Caco-2 (cell line): ENCODE measurements around the gene SHANK3. TPM values are rescaled to one million over a fixed set of nuclear protein-coding genes. Genes with fewer than 3 reads are reported as not detected.
A peak's percentile ranks its signal among the peaks of the same experiment; 100 is the strongest.

Experiments
- BruUV-seq: library from RNA; stranded (reverse); fragments of 400-500 nt; replicated peaks from 2 replicates; lab custom pipeline; 2021; lab: Mats Ljungman, UMichigan
- CTCF ChIA-PET: fragments of 300-600 bp; sonication (Branson Sonifier 250); formaldehyde crosslinking; loops from one replicate; lab custom pipeline; 2022; ENCODE audit warnings: antibody characterized with exemption; lab: Charles Lee
- POLR2A ChIA-PET: fragments of 300-600 bp; sonication (Branson Sonifier 250); formaldehyde crosslinking; loops from one replicate; lab custom pipeline; 2022; ENCODE audit warnings: antibody characterized with exemption; lab: Charles Lee
- DNase-seq, 2 experiments: peaks; one replicate each; pipeline versions ENCODE4 v3.0.0 to v3.0.0-alpha.2; 2020 to 2022
- H3K27me3 ChIP-seq: replicated peaks from 2 replicates; pipeline ENCODE4 v1.6.0; 2011; ENCODE audit warnings: low read length; ENCODE audit not compliant: control insufficient read depth, insufficient read depth
- H3K36me3 ChIP-seq: 2 replicates; pipeline ENCODE4 v1.5.1; 2011; ENCODE audit warnings: low read length; ENCODE audit not compliant: control insufficient read depth, insufficient read depth
- H3K4me1 ChIP-seq: fragments of 250-450 bp; sonication (Bioruptor Pico); 2 replicates; pipeline ENCODE4 v1.5.1; 2020; ENCODE audit warnings: mild to moderate bottlenecking
- H3K4me3 ChIP-seq: 2 replicates; pipeline ENCODE4 v1.5.1; 2011; ENCODE audit warnings: low read depth, mild to moderate bottlenecking, control low read depth, low read length
- H3K9me3 ChIP-seq: fragments of 250-450 bp; sonication (Bioruptor Pico); 2 replicates; pipeline ENCODE4 v1.5.1; 2020; ENCODE audit warnings: mild to moderate bottlenecking, moderate library complexity
- H3K27ac Mint-ChIP-seq: one replicate; pipeline ENCODE4 v1.8.0; 2022; ENCODE audit warnings: mixed read lengths; ENCODE audit not compliant: unreplicated experiment
- H3K27me3 Mint-ChIP-seq: one replicate; pipeline ENCODE4 v1.8.0; 2022; ENCODE audit warnings: mixed read lengths; ENCODE audit not compliant: insufficient read depth, unreplicated experiment
- H3K36me3 Mint-ChIP-seq: one replicate; pipeline ENCODE4 v1.8.0; 2022; ENCODE audit warnings: mild to moderate bottlenecking, mixed read lengths; ENCODE audit not compliant: insufficient read depth, unreplicated experiment
- H3K4me1 Mint-ChIP-seq: one replicate; pipeline ENCODE4 v1.8.0; 2022; ENCODE audit warnings: low read depth, mixed read lengths; ENCODE audit not compliant: unreplicated experiment
- H3K4me3 Mint-ChIP-seq: one replicate; pipeline ENCODE4 v1.8.0; 2022; ENCODE audit warnings: mild to moderate bottlenecking, moderate library complexity, mixed read lengths; ENCODE audit not compliant: unreplicated experiment
- H3K9me3 Mint-ChIP-seq: one replicate; pipeline ENCODE4 v1.8.0; 2022; ENCODE audit warnings: mixed read lengths; ENCODE audit not compliant: unreplicated experiment
- intact Hi-C: fragments of 100-400 bp; cut with micrococcal nuclease; formaldehyde crosslinking; loops from one replicate; pipeline ENCODE4 v1.10.0; 2022; ENCODE audit not compliant: unreplicated experiment
- total RNA-seq: library from RNA; stranded (reverse); gene quantifications from 2 replicates; pipeline ENCODE4 v1.2.3, GENCODE V29; 2022
- TF ChIP-seq, protein P1 (sequence below), 2 experiments: fragments of 200-600 bp in 1 of 2; IDR thresholded peaks; 1 replicate in 1 of 2; 2 replicates in 1 of 2; pipeline versions ENCODE4 v1.5.1 to v1.8.0; 2011 to 2022; ENCODE audit warnings: antibody characterized with exemption in 1 of 2, control low read depth in 1 of 2, inconsistent platforms in 1 of 2, low read depth in 1 of 2, low read length in 1 of 2, mild to moderate bottlenecking in 1 of 2, moderate library complexity in 1 of 2; ENCODE audit not compliant: insufficient read depth in 1 of 2, severe bottlenecking in 1 of 2, unreplicated experiment in 1 of 2

Gene SHANK3
- total RNA-seq, 1 experiment from 2014 or later: 4.3 TPM

DNA sequence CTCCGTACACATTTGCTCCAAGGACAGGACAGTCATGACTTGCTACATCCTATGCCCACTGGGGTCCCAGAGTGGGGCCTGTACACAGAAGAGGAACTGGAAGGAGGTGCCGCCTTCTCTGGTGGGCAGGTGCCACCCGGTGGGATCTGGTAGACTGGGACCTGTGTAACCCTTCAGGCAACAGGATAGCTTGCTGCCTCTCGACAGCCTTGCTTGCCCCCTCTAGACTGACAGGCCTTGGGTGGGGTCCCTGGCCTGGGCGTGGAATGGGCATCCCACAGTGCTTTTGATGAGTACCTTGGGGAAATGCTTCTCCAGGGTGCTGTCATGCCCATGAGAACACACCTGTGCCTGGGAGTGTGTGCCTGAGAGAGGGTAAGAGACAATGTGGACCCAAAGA is 15.8 kb downstream of the SHANK3 start:
- no TSS peak for BruUV-seq
- no peak overlapping the region for H3K4me3 Mint-ChIP-seq
- H3K4me1 Mint-ChIP-seq: no peaks in the 10 kb centered on the region
- intact Hi-C loops: no loop called here
- peaks cover 9% of the 10 kb centered on the region for H3K36me3 Mint-ChIP-seq
- no peaks in the 10 kb centered on the region for H3K27me3 Mint-ChIP-seq
- ChIA-PET CTCF (no interaction called here), POLR2A (no interaction called here)
- no peak overlapping the region for H3K4me3 ChIP-seq
- no peak overlapping the region for H3K27ac Mint-ChIP-seq
- H3K9me3 Mint-ChIP-seq: no peaks in the 10 kb centered on the region
- 0 out of 2 replicates have a peak, but pooled peaks cover 4% of the 10 kb centered on the region for H3K9me3 ChIP-seq
- no peaks in the 10 kb centered on the region for H3K36me3 ChIP-seq
- H3K4me1 ChIP-seq: no peaks in the 10 kb centered on the region
- DNase-seq: peak in 1 of 2 experiments; percentile 26
- TF ChIP-seq, protein P1, sequence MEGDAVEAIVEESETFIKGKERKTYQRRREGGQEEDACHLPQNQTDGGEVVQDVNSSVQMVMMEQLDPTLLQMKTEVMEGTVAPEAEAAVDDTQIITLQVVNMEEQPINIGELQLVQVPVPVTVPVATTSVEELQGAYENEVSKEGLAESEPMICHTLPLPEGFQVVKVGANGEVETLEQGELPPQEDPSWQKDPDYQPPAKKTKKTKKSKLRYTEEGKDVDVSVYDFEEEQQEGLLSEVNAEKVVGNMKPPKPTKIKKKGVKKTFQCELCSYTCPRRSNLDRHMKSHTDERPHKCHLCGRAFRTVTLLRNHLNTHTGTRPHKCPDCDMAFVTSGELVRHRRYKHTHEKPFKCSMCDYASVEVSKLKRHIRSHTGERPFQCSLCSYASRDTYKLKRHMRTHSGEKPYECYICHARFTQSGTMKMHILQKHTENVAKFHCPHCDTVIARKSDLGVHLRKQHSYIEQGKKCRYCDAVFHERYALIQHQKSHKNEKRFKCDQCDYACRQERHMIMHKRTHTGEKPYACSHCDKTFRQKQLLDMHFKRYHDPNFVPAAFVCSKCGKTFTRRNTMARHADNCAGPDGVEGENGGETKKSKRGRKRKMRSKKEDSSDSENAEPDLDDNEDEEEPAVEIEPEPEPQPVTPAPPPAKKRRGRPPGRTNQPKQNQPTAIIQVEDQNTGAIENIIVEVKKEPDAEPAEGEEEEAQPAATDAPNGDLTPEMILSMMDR (IDR thresholded peaks at IDR 0.05; ENCODE audit: insufficient read depth in 1 of 2, low read depth in 1 of 2, low read length in 1 of 2, severe bottlenecking in 1 of 2, unreplicated experiment in 1 of 2): no peak
- no peaks in the 10 kb centered on the region for H3K27me3 ChIP-seq

DNA sequence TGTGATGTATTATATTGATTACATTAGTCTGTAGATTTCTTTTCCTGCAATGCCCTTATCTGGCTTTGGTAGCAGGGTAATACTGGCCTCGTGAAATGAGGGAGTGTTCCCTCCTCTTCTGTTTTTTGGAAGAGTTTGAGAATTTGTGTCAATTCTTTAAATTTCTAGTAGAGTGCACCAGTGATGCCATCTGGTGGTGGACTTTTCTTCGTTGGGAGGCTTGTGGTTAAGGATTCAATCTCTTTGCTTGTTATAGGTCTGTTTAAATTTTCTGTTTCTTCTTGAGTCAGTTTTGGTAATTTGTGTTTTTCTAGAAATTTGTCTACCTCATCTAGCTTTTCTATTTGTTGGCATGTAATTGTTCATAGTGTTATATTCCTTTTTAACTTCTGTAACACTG is 18.9 kb downstream of the SHANK3 start:
- ChIA-PET CTCF (no interaction called here), POLR2A (no interaction called here)
- Histone ChIP-seq H3K9me3 (0 out of 2 replicates have a peak, but pooled peaks cover 4% of the 10 kb centered on the region), H3K4me3 (no peak overlapping the region), H3K36me3 (no peaks in the 10 kb centered on the region), H3K27me3 (no peaks in the 10 kb centered on the region), H3K4me1 (no peaks in the 10 kb centered on the region)
- Mint-ChIP-seq H3K36me3 (no peaks in the 10 kb centered on the region), H3K27me3 (no peaks in the 10 kb centered on the region), H3K9me3 (no peaks in the 10 kb centered on the region), H3K4me1 (no peaks in the 10 kb centered on the region), H3K27ac (no peak overlapping the region), H3K4me3 (no peak overlapping the region)
- no TSS peak for BruUV-seq
- intact Hi-C loops: loop anchor here (1.0 to 2.0 kb wide), 3 partner anchors 63 to 115 kb away; partner anchors contain the start of gene ARSA
- peak; percentile 34 to 49 for DNase-seq
- TF ChIP-seq, protein P1 (IDR thresholded peaks at IDR 0.05; ENCODE audit: insufficient read depth in 1 of 2, low read depth in 1 of 2, low read length in 1 of 2, severe bottlenecking in 1 of 2, unreplicated experiment in 1 of 2): peak; percentile 51 to 76

DNA sequence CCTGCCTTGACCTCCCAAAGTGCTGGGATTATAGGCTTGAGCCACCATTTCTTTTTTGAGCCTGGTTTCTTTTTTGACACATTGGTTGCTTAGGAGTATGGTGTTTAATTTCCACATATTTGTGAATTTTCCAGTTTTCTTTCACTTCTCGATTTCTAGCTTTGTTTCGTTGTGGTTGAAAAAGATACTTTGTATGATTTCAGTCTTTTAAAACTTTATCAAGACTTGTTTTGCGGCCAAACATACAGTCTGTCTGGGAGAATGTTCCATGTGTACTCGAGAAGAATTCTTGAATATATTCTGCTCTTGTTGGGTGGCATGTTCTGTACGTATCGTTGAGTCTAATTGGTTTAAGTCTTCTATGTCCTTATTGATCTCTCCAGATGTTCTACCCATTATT is 20.8 kb downstream of the SHANK3 start:
- no peaks in the 10 kb centered on the region for H3K36me3 ChIP-seq
- ChIA-PET POLR2A (no interaction called here), CTCF (interaction anchor here (0.7 to 1.0 kb wide), 2 partner anchors 55 to 125 kb away, joined by 3 read pairs; no protein-coding TSS in a partner anchor)
- BruUV-seq: no TSS peak
- 0 out of 2 replicates have a peak, but pooled peaks cover 4% of the 10 kb centered on the region for H3K9me3 ChIP-seq
- no peaks in the 10 kb centered on the region for H3K36me3 Mint-ChIP-seq
- no peaks in the 10 kb centered on the region for H3K27me3 Mint-ChIP-seq
- no peak overlapping the region for H3K4me3 Mint-ChIP-seq
- no peaks in the 10 kb centered on the region for H3K9me3 Mint-ChIP-seq
- H3K27me3 ChIP-seq: no peaks in the 10 kb centered on the region
- H3K4me1 ChIP-seq: no peaks in the 10 kb centered on the region
- intact Hi-C loops: no loop called here
- TF ChIP-seq, protein P1 (IDR thresholded peaks at IDR 0.05; ENCODE audit: insufficient read depth in 1 of 2, low read depth in 1 of 2, low read length in 1 of 2, severe bottlenecking in 1 of 2, unreplicated experiment in 1 of 2): no peak
- no peak for DNase-seq
- no peaks in the 10 kb centered on the region for H3K4me1 Mint-ChIP-seq
- H3K27ac Mint-ChIP-seq: no peak overlapping the region
- H3K4me3 ChIP-seq: no peak overlapping the region
